ENCODE measurements around the gene APP.

APP gene

DNA sequence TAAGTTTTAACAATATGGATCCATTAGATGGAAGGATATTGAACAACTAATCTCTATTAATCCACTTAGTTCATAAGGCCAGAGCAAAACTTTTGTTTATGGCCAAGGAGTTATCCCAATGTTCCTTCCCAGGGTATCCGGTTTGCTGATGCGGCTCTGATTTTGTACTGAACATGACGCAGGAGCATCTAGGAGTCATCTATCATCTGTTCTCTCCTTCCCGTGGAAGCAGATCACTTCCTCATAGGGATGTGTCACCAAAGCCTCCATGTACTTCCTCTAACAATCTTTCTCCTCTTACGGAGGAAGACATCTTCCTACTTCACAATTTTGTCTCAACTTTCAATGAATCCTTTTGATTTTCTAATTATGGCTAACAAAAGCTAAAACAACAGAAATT is 206.6 kb downstream of the APP start:
- no peaks in the 10 kb centered on the region for H3K36me3 ChIP-seq (ENCODE audit: insufficient read depth, low read length)
- no peak for TF ChIP-seq EZH2 (IDR thresholded peaks at IDR 0.05; ENCODE audit: borderline replicate concordance, low read length)
- TF ChIP-seq, protein P1, sequence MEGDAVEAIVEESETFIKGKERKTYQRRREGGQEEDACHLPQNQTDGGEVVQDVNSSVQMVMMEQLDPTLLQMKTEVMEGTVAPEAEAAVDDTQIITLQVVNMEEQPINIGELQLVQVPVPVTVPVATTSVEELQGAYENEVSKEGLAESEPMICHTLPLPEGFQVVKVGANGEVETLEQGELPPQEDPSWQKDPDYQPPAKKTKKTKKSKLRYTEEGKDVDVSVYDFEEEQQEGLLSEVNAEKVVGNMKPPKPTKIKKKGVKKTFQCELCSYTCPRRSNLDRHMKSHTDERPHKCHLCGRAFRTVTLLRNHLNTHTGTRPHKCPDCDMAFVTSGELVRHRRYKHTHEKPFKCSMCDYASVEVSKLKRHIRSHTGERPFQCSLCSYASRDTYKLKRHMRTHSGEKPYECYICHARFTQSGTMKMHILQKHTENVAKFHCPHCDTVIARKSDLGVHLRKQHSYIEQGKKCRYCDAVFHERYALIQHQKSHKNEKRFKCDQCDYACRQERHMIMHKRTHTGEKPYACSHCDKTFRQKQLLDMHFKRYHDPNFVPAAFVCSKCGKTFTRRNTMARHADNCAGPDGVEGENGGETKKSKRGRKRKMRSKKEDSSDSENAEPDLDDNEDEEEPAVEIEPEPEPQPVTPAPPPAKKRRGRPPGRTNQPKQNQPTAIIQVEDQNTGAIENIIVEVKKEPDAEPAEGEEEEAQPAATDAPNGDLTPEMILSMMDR (IDR thresholded peaks at IDR 0.05; ENCODE audit: low read length): no peak
- no peaks in the 10 kb centered on the region for H3F3A ChIP-seq (ENCODE audit: insufficient read depth, low read length)
- no peaks in the 10 kb centered on the region for H4K20me1 ChIP-seq (ENCODE audit: insufficient read depth, low read length)
- no peak overlapping the region for H2AFZ ChIP-seq (ENCODE audit: low read length)
- H3K9me2 ChIP-seq (ENCODE audit: low read depth, low read length): no peaks in the 10 kb centered on the region
- H3K9me3 ChIP-seq (ENCODE audit: low read length): no peaks in the 10 kb centered on the region
- no peak overlapping the region for H3K4me3 ChIP-seq (ENCODE audit: low read depth, low read length, poor library complexity, severe bottlenecking)
- no peaks in the 10 kb centered on the region for H3K79me2 ChIP-seq (ENCODE audit: insufficient read depth, low read length)
- H3K27ac ChIP-seq (ENCODE audit: low read depth, low read length, poor library complexity, severe bottlenecking): no peak overlapping the region
- H3K9ac ChIP-seq (ENCODE audit: low read length): no peak overlapping the region
- peaks cover 45% of the 10 kb centered on the region for H3K4me1 ChIP-seq (ENCODE audit: insufficient read depth, low read length, severe bottlenecking)
- no peaks in the 10 kb centered on the region for H3K27me3 ChIP-seq (ENCODE audit: insufficient read depth, low read length)
- no peak overlapping the region for H3K4me2 ChIP-seq (ENCODE audit: low read length)

GRCh38 chr21:25963181-25963580 is 207.4 kb downstream of the APP start:
- no peaks in the 10 kb centered on the region for H3K36me3 ChIP-seq (ENCODE audit: insufficient read depth, low read length)

DNA sequence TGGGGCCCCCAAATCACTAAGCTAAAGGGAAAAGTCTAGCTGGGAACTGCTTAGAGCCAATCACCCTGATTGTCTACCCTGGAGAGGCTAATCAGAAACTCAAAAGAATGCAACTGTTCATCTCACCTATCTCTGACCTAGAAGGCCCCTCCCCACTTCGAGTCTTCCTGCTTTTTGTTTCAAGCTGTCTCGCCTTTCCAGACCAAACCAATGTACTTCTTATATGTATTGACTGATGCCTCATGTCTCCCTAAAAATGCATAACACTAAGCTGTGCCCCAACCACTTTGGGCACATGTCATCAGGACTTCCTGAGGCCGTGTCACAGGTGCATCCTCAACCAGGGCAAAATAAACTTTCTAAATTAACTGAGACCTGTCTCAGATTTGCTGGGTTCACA is 209.5 kb downstream of the APP start:
- no peak overlapping the region for H3K4me3 ChIP-seq (ENCODE audit: low read depth, low read length, poor library complexity, severe bottlenecking)
- no peaks in the 10 kb centered on the region for H3K79me2 ChIP-seq (ENCODE audit: insufficient read depth, low read length)
- H3K27ac ChIP-seq (ENCODE audit: low read depth, low read length, poor library complexity, severe bottlenecking): no peak overlapping the region
- H3K4me2 ChIP-seq (ENCODE audit: low read length): no peak overlapping the region
- H3K9me2 ChIP-seq (ENCODE audit: low read depth, low read length): no peaks in the 10 kb centered on the region
- H4K20me1 ChIP-seq (ENCODE audit: insufficient read depth, low read length): no peaks in the 10 kb centered on the region
- no peaks in the 10 kb centered on the region for H3K27me3 ChIP-seq (ENCODE audit: insufficient read depth, low read length)
- no peaks in the 10 kb centered on the region for H3K9me3 ChIP-seq (ENCODE audit: low read length)
- H3K9ac ChIP-seq (ENCODE audit: low read length): no peak overlapping the region
- H3K36me3 ChIP-seq (ENCODE audit: insufficient read depth, low read length): no peaks in the 10 kb centered on the region
- H3F3A ChIP-seq (ENCODE audit: insufficient read depth, low read length): no peaks in the 10 kb centered on the region
- H2AFZ ChIP-seq (ENCODE audit: low read length): no peak overlapping the region
- peaks cover 21% of the 10 kb centered on the region for H3K4me1 ChIP-seq (ENCODE audit: insufficient read depth, low read length, severe bottlenecking)
- TF ChIP-seq, protein P1 (IDR thresholded peaks at IDR 0.05; ENCODE audit: low read length): no peak
- TF ChIP-seq EZH2 (IDR thresholded peaks at IDR 0.05; ENCODE audit: borderline replicate concordance, low read length): no peak

More at GRCh38 chr21:25963181-25963580, 207.4 kb downstream of the APP start:
- H3K4me3 ChIP-seq (ENCODE audit: low read depth, low read length, poor library complexity, severe bottlenecking): no peak overlapping the region
- H3K9ac ChIP-seq (ENCODE audit: low read length): no peak overlapping the region
- H3K4me2 ChIP-seq (ENCODE audit: low read length): no peak overlapping the region
- no peaks in the 10 kb centered on the region for H3K79me2 ChIP-seq (ENCODE audit: insufficient read depth, low read length)
- peaks cover 41% of the 10 kb centered on the region for H3K4me1 ChIP-seq (ENCODE audit: insufficient read depth, low read length, severe bottlenecking)
- TF ChIP-seq EZH2 (IDR thresholded peaks at IDR 0.05; ENCODE audit: borderline replicate concordance, low read length): no peak
- TF ChIP-seq, protein P1 (IDR thresholded peaks at IDR 0.05; ENCODE audit: low read length): no peak
- no peaks in the 10 kb centered on the region for H4K20me1 ChIP-seq (ENCODE audit: insufficient read depth, low read length)
- H2AFZ ChIP-seq (ENCODE audit: low read length): no peak overlapping the region
- no peak overlapping the region for H3K27ac ChIP-seq (ENCODE audit: low read depth, low read length, poor library complexity, severe bottlenecking)
- H3K27me3 ChIP-seq (ENCODE audit: insufficient read depth, low read length): no peaks in the 10 kb centered on the region
- no peaks in the 10 kb centered on the region for H3K9me3 ChIP-seq (ENCODE audit: low read length)
- H3F3A ChIP-seq (ENCODE audit: insufficient read depth, low read length): no peaks in the 10 kb centered on the region
- H3K9me2 ChIP-seq (ENCODE audit: low read depth, low read length): no peaks in the 10 kb centered on the region
